H1 (cell line): ENCODE measurements around the gene GID8.

ENCODE experiments used
- CTCF ChIP-seq, 3 experiments: IDR thresholded peaks; 1 replicate in 2 of 3; 2 replicates in 1 of 3; pipeline versions ENCODE4 v1.5.1 to v1.6.1; 2011; ENCODE audit warnings: low read length in 3 of 3, mild to moderate bottlenecking in 3 of 3, inconsistent platforms in 2 of 3, low read depth in 1 of 3, moderate library complexity in 1 of 3; ENCODE audit not compliant: insufficient read depth in 1 of 3; ENCODE audit errors: control extremely low read depth in 1 of 3
- GABPA ChIP-seq: IDR thresholded peaks from 2 replicates; pipeline ENCODE4 v1.6.1; 2011; ENCODE audit warnings: mild to moderate bottlenecking, low read length, moderate library complexity, borderline replicate concordance; ENCODE audit not compliant: insufficient read depth

DNA sequence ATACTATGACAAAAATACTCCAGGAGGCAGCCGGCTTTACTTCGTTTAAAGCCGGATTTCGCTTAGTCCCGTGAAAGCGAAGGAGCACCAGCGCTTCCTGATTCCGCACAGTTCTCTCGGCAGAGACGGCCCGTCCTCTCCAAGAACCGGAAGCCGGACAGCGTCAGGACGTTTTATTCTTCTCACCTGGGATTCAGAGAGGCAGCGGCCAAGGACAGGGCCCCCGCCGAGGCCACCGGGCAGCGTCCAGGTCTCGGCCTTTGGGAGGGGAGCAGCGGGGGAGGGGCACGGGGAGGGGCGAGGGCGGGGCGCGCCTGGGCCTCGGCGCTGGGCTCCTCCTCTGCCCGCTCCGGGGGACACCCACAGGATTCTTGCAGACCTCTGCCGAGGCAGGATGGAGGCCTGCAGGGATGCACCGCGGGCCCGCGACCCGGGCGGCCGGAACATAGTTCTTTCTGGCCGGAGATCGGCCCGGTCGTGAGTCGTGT lies 8.9 kb upstream of the GID8 start:
- no peak for TF ChIP-seq GABPA
- TF ChIP-seq CTCF (IDR thresholded peaks at IDR 0.05; ENCODE audit: control extremely low read depth in 1 of 3, insufficient read depth in 1 of 3, low read depth in 1 of 3, low read length in 3 of 3) = no peak
